ENCODE measurements around the gene GFOD2. TPM values are rescaled to one million over a fixed set of nuclear protein-coding genes. Genes with fewer than 3 reads are reported as not detected.

The GFOD2 gene
- total RNA-seq, 1 experiment from 2014 or later, result 13.4 TPM

GRCh38 chr16:67731753-67732095 lies 12.6 kb upstream of the GFOD2 start:
- H3K4me3 ChIP-seq (ENCODE audit: low read depth, low read length), result no peak overlapping the region
- H3K4me1 ChIP-seq, result no peaks in the 10 kb centered on the region
- no peak for TF ChIP-seq CTCF (IDR thresholded peaks at IDR 0.05; ENCODE audit: insufficient read depth in 1 of 2, low read depth in 1 of 2, low read length in 1 of 2, severe bottlenecking in 1 of 2, unreplicated experiment in 1 of 2)
- H3K9me3 ChIP-seq, result no peaks in the 10 kb centered on the region
- Mint-ChIP-seq H3K4me3 (ENCODE audit: unreplicated experiment) (no peak overlapping the region), H3K27me3 (ENCODE audit: insufficient read depth, unreplicated experiment) (no peaks in the 10 kb centered on the region), H3K27ac (ENCODE audit: unreplicated experiment) (no peak overlapping the region), H3K36me3 (ENCODE audit: insufficient read depth, unreplicated experiment) (peaks cover 7% of the 10 kb centered on the region), H3K9me3 (ENCODE audit: unreplicated experiment) (no peaks in the 10 kb centered on the region), H3K4me1 (ENCODE audit: low read depth, unreplicated experiment) (no peaks in the 10 kb centered on the region)
- no peaks in the 10 kb centered on the region for H3K27me3 ChIP-seq (replicated peaks; ENCODE audit: control insufficient read depth, insufficient read depth, low read length)
- no peak for DNase-seq
- ChIA-PET POLR2A (no interaction called here), CTCF (no interaction called here)
- intact Hi-C loops (cut with micrococcal nuclease; ENCODE audit: unreplicated experiment), result no loop called here
- BruUV-seq (replicated peaks), result no TSS peak
- H3K36me3 ChIP-seq (ENCODE audit: control insufficient read depth, insufficient read depth, low read length), result peaks cover 8% of the 10 kb centered on the region

- H3K27ac Mint-ChIP-seq (ENCODE audit: unreplicated experiment), result no peak overlapping the region
- CTCF ChIA-PET, result no interaction called here
- no peaks in the 10 kb centered on the region for H3K9me3 Mint-ChIP-seq (ENCODE audit: unreplicated experiment)
- BruUV-seq (replicated peaks), result no TSS peak
- no peaks in the 10 kb centered on the region for H3K27me3 Mint-ChIP-seq (ENCODE audit: insufficient read depth, unreplicated experiment)
- no peak overlapping the region for H3K4me3 Mint-ChIP-seq (ENCODE audit: unreplicated experiment)
- intact Hi-C loops (cut with micrococcal nuclease; ENCODE audit: unreplicated experiment), result no loop called here
- Histone ChIP-seq H3K27me3 (replicated peaks; ENCODE audit: control insufficient read depth, insufficient read depth, low read length) (no peaks in the 10 kb centered on the region), H3K4me1 (no peaks in the 10 kb centered on the region), H3K9me3 (no peaks in the 10 kb centered on the region), H3K4me3 (ENCODE audit: low read depth, low read length) (no peak overlapping the region), H3K36me3 (ENCODE audit: control insufficient read depth, insufficient read depth, low read length) (peaks cover 8% of the 10 kb centered on the region)
- POLR2A ChIA-PET, result no interaction called here
- peaks cover 8% of the 10 kb centered on the region for H3K36me3 Mint-ChIP-seq (ENCODE audit: insufficient read depth, unreplicated experiment)
- no peaks in the 10 kb centered on the region for H3K4me1 Mint-ChIP-seq (ENCODE audit: low read depth, unreplicated experiment)
- no peak for TF ChIP-seq CTCF (IDR thresholded peaks at IDR 0.05; ENCODE audit: insufficient read depth in 1 of 2, low read depth in 1 of 2, low read length in 1 of 2, severe bottlenecking in 1 of 2, unreplicated experiment in 1 of 2)
- no peak for DNase-seq
Measured at GRCh38 chr16:67731071-67731752, 12.1 kb upstream of the GFOD2 start.

GRCh38 chr16:67730326-67730725 lies 11.2 kb upstream of the GFOD2 start:
- Mint-ChIP-seq H3K27ac (ENCODE audit: unreplicated experiment) (no peak overlapping the region), H3K9me3 (ENCODE audit: unreplicated experiment) (no peaks in the 10 kb centered on the region), H3K27me3 (ENCODE audit: insufficient read depth, unreplicated experiment) (no peaks in the 10 kb centered on the region), H3K4me1 (ENCODE audit: low read depth, unreplicated experiment) (no peaks in the 10 kb centered on the region), H3K4me3 (ENCODE audit: unreplicated experiment) (no peak overlapping the region), H3K36me3 (ENCODE audit: insufficient read depth, unreplicated experiment) (peaks cover 13% of the 10 kb centered on the region)
- intact Hi-C loops (cut with micrococcal nuclease; ENCODE audit: unreplicated experiment), result no loop called here
- Histone ChIP-seq H3K4me1 (no peaks in the 10 kb centered on the region), H3K27me3 (replicated peaks; ENCODE audit: control insufficient read depth, insufficient read depth, low read length) (no peaks in the 10 kb centered on the region), H3K4me3 (ENCODE audit: low read depth, low read length) (no peak overlapping the region), H3K9me3 (no peaks in the 10 kb centered on the region), H3K36me3 (ENCODE audit: control insufficient read depth, insufficient read depth, low read length) (peaks cover 10% of the 10 kb centered on the region)
- no TSS peak for BruUV-seq (replicated peaks)
- TF ChIP-seq CTCF (IDR thresholded peaks at IDR 0.05; ENCODE audit: insufficient read depth in 1 of 2, low read depth in 1 of 2, low read length in 1 of 2, severe bottlenecking in 1 of 2, unreplicated experiment in 1 of 2), result no peak
- CTCF ChIA-PET, result no interaction called here
- DNase-seq, result no peak
- POLR2A ChIA-PET, result no interaction called here
